HepG2 (cell line): ENCODE data around the gene FOXE3. TPM values are rescaled to one million over a fixed set of nuclear protein-coding genes. Genes with fewer than 3 reads are reported as not detected.

Experiments
- ATAC-seq: fragments of 200-7000 bp; cut with Tn5 transposase; 3 replicates; pipeline ENCODE4 v1.9.1; 2020; ENCODE audit warnings: mild to moderate bottlenecking, moderate library complexity
- BruUV-seq: library from RNA; stranded (reverse); fragments of 400-500 nt; replicated peaks from 2 replicates; lab custom pipeline; 2021; lab: Mats Ljungman, UMichigan
- CTCF ChIA-PET: fragments of 300-600 bp; formaldehyde crosslinking; extraction: SDS; loops from one replicate; lab custom pipeline; 2021; ENCODE audit warnings: low total read pairs, inconsistent platforms, low intra/inter-chr PET ratio; lab: Yijun Ruan, JAX
- POLR2A ChIA-PET: fragments of 350-600 bp; sonication (Branson Sonifier 250); formaldehyde crosslinking; loops from one replicate; lab custom pipeline; 2020; ENCODE audit warnings: antibody characterized with exemption, inconsistent platforms; lab: Yijun Ruan, JAX
- DNase-seq: peaks from one replicate; pipeline ENCODE4 v3.0.0-alpha.2; 2015; ENCODE audit warnings: low spot score
- FAIRE-seq: peaks from 3 replicates; lab custom pipeline; 2011; peaks lifted over from hg19 to GRCh38; lab: Jason Lieb, UNC
- H2AFZ ChIP-seq: one replicate; pipeline ENCODE4 v1.6.1; 2011; ENCODE audit warnings: low read length, inconsistent platforms
- H3K27ac ChIP-seq: fragments of 300-600 bp; 3 replicates; pipeline ENCODE4 v1.8.0; 2011; ENCODE audit warnings: mixed run types, mild to moderate bottlenecking, mixed read lengths, low read length, inconsistent platforms; ENCODE audit not compliant: insufficient read depth; ENCODE audit errors: extremely low read length
- H3K27me3 ChIP-seq, 2 experiments: fragments of 200-600 bp in 1 of 2; 2 replicates in 1 of 2; 3 replicates in 1 of 2; pipeline versions ENCODE4 v1.6.0 to v1.8.0; 2011; ENCODE audit warnings: low read length in 2 of 2, mild to moderate bottlenecking in 2 of 2, moderate library complexity in 2 of 2, inconsistent platforms in 1 of 2; ENCODE audit not compliant: insufficient read depth in 2 of 2, control insufficient read depth in 1 of 2
- H3K36me3 ChIP-seq, 2 experiments: fragments of 200-600 bp in 1 of 2; replicated peaks in 1 of 2; 2 replicates in 1 of 2; 3 replicates in 1 of 2; pipeline versions ENCODE4 v1.5.1 to v1.8.0; 2011; ENCODE audit warnings: low read length in 2 of 2, inconsistent platforms in 1 of 2; ENCODE audit not compliant: insufficient read depth in 2 of 2, control insufficient read depth in 1 of 2
- H3K4me1 ChIP-seq: 2 replicates; pipeline ENCODE4 v1.5.1; 2012; ENCODE audit warnings: low read length, inconsistent platforms; ENCODE audit not compliant: insufficient read depth
- H3K4me2 ChIP-seq: 2 replicates; pipeline ENCODE4 v1.6.0; 2011; ENCODE audit warnings: low read depth, low read length, inconsistent platforms
- H3K4me3 ChIP-seq, 3 experiments: fragments of 200-600 bp in 1 of 3; sonication (generic), shearing (Covaris generic) in 1 of 3; replicated peaks in 1 of 3; 2 replicates each; pipeline ENCODE4 v1.5.1; 2011 to 2016; ENCODE audit warnings: low read length in 3 of 3, inconsistent platforms in 2 of 3, low read depth in 2 of 3, mild to moderate bottlenecking in 2 of 3, control low read depth in 1 of 3, mixed read lengths in 1 of 3; ENCODE audit not compliant: insufficient read depth in 1 of 3
- H3K79me2 ChIP-seq: one replicate; pipeline ENCODE4 v1.6.1; 2011; ENCODE audit warnings: low read length, inconsistent platforms; ENCODE audit not compliant: insufficient read depth
- H3K9ac ChIP-seq: 2 replicates; pipeline ENCODE4 v1.6.0; 2011; ENCODE audit warnings: mild to moderate bottlenecking, low read depth, low read length, inconsistent platforms; ENCODE audit not compliant: insufficient read depth
- H3K9me3 ChIP-seq: 2 replicates; pipeline ENCODE4 v1.5.1; 2012; ENCODE audit warnings: mild to moderate bottlenecking, low read length
- H4K20me1 ChIP-seq: 2 replicates; pipeline ENCODE4 v1.6.0; 2011; ENCODE audit warnings: inconsistent platforms, mild to moderate bottlenecking, low read length, moderate library complexity; ENCODE audit not compliant: insufficient read depth
- HHEX ChIP-seq: IDR thresholded peaks from 2 replicates; pipeline ENCODE4 v1.6.1; 2016; ENCODE audit warnings: control low read depth
- SMYD3 ChIP-seq: sonication (generic); formaldehyde crosslinking; IDR thresholded peaks from 2 replicates; pipeline ENCODE4 v1.8.1; 2023; ENCODE audit warnings: mild to moderate bottlenecking, missing genetic modification reagents
- SRF ChIP-seq: IDR thresholded peaks from 2 replicates; pipeline ENCODE4 v1.6.1; 2011; ENCODE audit warnings: mild to moderate bottlenecking, low read depth, low read length, moderate library complexity
- SRSF1 ChIP-seq: fragments of 200-400 bp; formaldehyde crosslinking; optimal IDR thresholded peaks from 2 replicates; pipeline ENCODE3; 2017; ENCODE audit warnings: mild to moderate bottlenecking, low read depth, low read length, moderate library complexity
- THAP11 ChIP-seq: IDR thresholded peaks from 2 replicates; pipeline ENCODE4 v1.6.1; 2016; ENCODE audit warnings: missing biosample characterization, missing genetic modification reagents
- U2AF1 ChIP-seq: fragments of 200-400 bp; formaldehyde crosslinking; optimal IDR thresholded peaks from 2 replicates; pipeline ENCODE3; 2017; ENCODE audit warnings: mild to moderate bottlenecking, low read depth, low read length
- ZBTB20 ChIP-seq: sonication (generic); formaldehyde crosslinking; IDR thresholded peaks from 2 replicates; pipeline ENCODE4 v1.8.1; 2023; ENCODE audit warnings: missing genetic modification reagents, low read depth, mild to moderate bottlenecking, borderline replicate concordance
- ZNF121 ChIP-seq: sonication (generic); formaldehyde crosslinking; IDR thresholded peaks from 2 replicates; pipeline ENCODE4 v1.5.0; 2020; ENCODE audit warnings: mild to moderate bottlenecking, missing genetic modification reagents
- ZNF20 ChIP-seq: sonication (generic); formaldehyde crosslinking; IDR thresholded peaks from 2 replicates; pipeline ENCODE4 v1.4.0; 2020; ENCODE audit warnings: mild to moderate bottlenecking, moderate library complexity, missing genetic modification reagents
- ZNF282 ChIP-seq: fragments of 450-650 bp; IDR thresholded peaks from 2 replicates; pipeline ENCODE4 v1.6.1; 2018; ENCODE audit not compliant: partially characterized antibody
- ZNF333 ChIP-seq: sonication (generic); formaldehyde crosslinking; IDR thresholded peaks from 2 replicates; pipeline ENCODE4 v1.4.0; 2020; ENCODE audit warnings: mild to moderate bottlenecking, missing genetic modification reagents, borderline replicate concordance
- ZNF382 ChIP-seq: sonication (generic); formaldehyde crosslinking; IDR thresholded peaks from 2 replicates; pipeline ENCODE4 v1.5.0; 2020; ENCODE audit warnings: missing genetic modification reagents, mild to moderate bottlenecking, borderline replicate concordance
- ZNF468 ChIP-seq: sonication (generic); formaldehyde crosslinking; IDR thresholded peaks from 2 replicates; pipeline ENCODE4 v1.8.0; 2022; ENCODE audit warnings: mild to moderate bottlenecking, moderate library complexity, missing genetic modification reagents
- ZNF552 ChIP-seq: sonication (generic); formaldehyde crosslinking; IDR thresholded peaks from 2 replicates; pipeline ENCODE4 v1.9.0; 2022; ENCODE audit warnings: missing genetic modification reagents, mild to moderate bottlenecking, borderline replicate concordance
- ZNF570 ChIP-seq: sonication (generic); formaldehyde crosslinking; IDR thresholded peaks from 2 replicates; pipeline ENCODE4 v1.4.0; 2020; ENCODE audit warnings: mild to moderate bottlenecking, missing genetic modification reagents, borderline replicate concordance
- WGBS: methylation state at CpG from one replicate; pipeline ENCODE4 v1.1.6; 2017; ENCODE audit warnings: low lambda C conversion rate; 5-methylcytosine and 5-hydroxymethylcytosine counted together
- in situ Hi-C: cut with HindIII; loops from 2 replicates; pipeline ENCODE4 v1.10.0; 2017; ENCODE audit warnings: low pct_unique_long_range_greater_than_20kb; ENCODE audit not compliant: extremely low pct_ligation_motif_present
- intact Hi-C: fragments of 100-400 bp; cut with micrococcal nuclease; formaldehyde crosslinking; loops from one replicate; pipeline ENCODE4 v1.10.0; 2022; ENCODE audit not compliant: unreplicated experiment
- polyA plus RNA-seq, 8 experiments: library from polyadenylated mRNA; depleted of rRNA in 3 of 8; stranded (reverse) in 7 of 8; unstranded in 1 of 8; fragments of >200 nt; fragmentation: Illumina TruSeq in 4 of 8; extraction: Trizol in 4 of 8; gene quantifications; 2 replicates each; pipeline versions ENCODE4 v1.2.1 to v1.2.3, GENCODE V29; 2011 to 2016; ENCODE audit warnings: low read depth in 4 of 8, missing spikeins in 1 of 8, mixed read lengths in 1 of 8; ENCODE audit not compliant: insufficient read depth in 1 of 8
- total RNA-seq, 5 experiments: library from RNA; depleted of rRNA; stranded (reverse); fragments of >200 nt; fragmentation: Illumina TruSeq; extraction: Trizol; gene quantifications; 2 replicates each; pipeline ENCODE4 v1.2.3, GENCODE V29; 2016; ENCODE audit warnings: low read depth in 1 of 5
- TF ChIP-seq, protein P1 (sequence below): sonication (generic); formaldehyde crosslinking; IDR thresholded peaks from 2 replicates; pipeline ENCODE4 v1.5.0; 2020; ENCODE audit warnings: missing genetic modification reagents, mild to moderate bottlenecking, borderline replicate concordance
- TF ChIP-seq, protein P2 (sequence below): sonication (generic); formaldehyde crosslinking; IDR thresholded peaks from 2 replicates; pipeline ENCODE4 v1.5.0; 2020; ENCODE audit warnings: mild to moderate bottlenecking, missing genetic modification reagents, borderline replicate concordance

Gene FOXE3
- total and polyA plus RNA-seq, 2 of the 13 experiments (the other 11 are each of a cell fraction or from before 2014, with no cell fraction given): not detected

GRCh38 chr1:47403321-47403910 lies 12.7 kb upstream of the FOXE3 start:
- Histone ChIP-seq H3K4me1 (peaks cover 6% of the 10 kb centered on the region; the same call in 1 of the 2 replicates), H3K36me3 (no peaks in the 10 kb centered on the region), H3K27me3 (peaks cover 0 to 13% of the 10 kb centered on the region in 2 experiments; a peak in 2 of 5 replicates), H3K79me2 (no peaks in the 10 kb centered on the region), H2AFZ (no peak overlapping the region), H3K4me3 (no peak overlapping the region), H3K9ac (no peak overlapping the region), H3K9me3 (no peaks in the 10 kb centered on the region)
- ChIA-PET POLR2A (no interaction called here), CTCF (no interaction called here)
- 59% methylated on average over 4 of the region's 4 CpGs for WGBS
- FAIRE-seq: no peak
- no peak for DNase-seq
- TF ChIP-seq ZNF282: no peak
- no peak for TF ChIP-seq ZNF552 (CRISPR knock-in tag)
- TF ChIP-seq, protein P1, sequence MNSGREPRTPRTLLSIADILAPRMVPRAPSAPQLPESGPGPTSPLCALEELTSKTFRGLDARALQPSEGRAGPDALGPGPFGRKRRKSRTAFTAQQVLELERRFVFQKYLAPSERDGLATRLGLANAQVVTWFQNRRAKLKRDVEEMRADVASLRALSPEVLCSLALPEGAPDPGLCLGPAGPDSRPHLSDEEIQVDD (CRISPR knock-in tag): no peak
- TF ChIP-seq ZNF468 (CRISPR knock-in tag): no peak
- TF ChIP-seq SRSF1: no peak
- TF ChIP-seq ZNF382 (CRISPR knock-in tag): no peak
- no peak for TF ChIP-seq U2AF1
- no peak for TF ChIP-seq THAP11
- TF ChIP-seq, protein P2, sequence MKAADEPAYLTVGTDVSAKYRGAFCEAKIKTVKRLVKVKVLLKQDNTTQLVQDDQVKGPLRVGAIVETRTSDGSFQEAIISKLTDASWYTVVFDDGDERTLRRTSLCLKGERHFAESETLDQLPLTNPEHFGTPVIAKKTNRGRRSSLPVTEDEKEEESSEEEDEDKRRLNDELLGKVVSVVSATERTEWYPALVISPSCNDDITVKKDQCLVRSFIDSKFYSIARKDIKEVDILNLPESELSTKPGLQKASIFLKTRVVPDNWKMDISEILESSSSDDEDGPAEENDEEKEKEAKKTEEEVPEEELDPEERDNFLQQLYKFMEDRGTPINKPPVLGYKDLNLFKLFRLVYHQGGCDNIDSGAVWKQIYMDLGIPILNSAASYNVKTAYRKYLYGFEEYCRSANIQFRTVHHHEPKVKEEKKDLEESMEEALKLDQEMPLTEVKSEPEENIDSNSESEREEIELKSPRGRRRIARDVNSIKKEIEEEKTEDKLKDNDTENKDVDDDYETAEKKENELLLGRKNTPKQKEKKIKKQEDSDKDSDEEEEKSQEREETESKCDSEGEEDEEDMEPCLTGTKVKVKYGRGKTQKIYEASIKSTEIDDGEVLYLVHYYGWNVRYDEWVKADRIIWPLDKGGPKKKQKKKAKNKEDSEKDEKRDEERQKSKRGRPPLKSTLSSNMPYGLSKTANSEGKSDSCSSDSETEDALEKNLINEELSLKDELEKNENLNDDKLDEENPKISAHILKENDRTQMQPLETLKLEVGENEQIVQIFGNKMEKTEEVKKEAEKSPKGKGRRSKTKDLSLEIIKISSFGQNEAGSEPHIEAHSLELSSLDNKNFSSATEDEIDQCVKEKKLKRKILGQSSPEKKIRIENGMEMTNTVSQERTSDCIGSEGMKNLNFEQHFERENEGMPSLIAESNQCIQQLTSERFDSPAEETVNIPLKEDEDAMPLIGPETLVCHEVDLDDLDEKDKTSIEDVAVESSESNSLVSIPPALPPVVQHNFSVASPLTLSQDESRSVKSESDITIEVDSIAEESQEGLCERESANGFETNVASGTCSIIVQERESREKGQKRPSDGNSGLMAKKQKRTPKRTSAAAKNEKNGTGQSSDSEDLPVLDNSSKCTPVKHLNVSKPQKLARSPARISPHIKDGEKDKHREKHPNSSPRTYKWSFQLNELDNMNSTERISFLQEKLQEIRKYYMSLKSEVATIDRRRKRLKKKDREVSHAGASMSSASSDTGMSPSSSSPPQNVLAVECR (CRISPR knock-in tag): no peak
- TF ChIP-seq ZNF121 (CRISPR knock-in tag): no peak
- TF ChIP-seq SMYD3: no peak
- TF ChIP-seq SRF: no peak
- no peak for TF ChIP-seq ZNF570 (CRISPR knock-in tag)
- TF ChIP-seq ZNF20 (CRISPR knock-in tag): no peak
- TF ChIP-seq ZNF333: no peak
- TF ChIP-seq HHEX (CRISPR knock-in tag): no peak
- TF ChIP-seq ZBTB20: no peak
- TF ChIP-seq, all 625 proteins: peak for 0
- Histone ChIP-seq H3K4me2 (no peak overlapping the region), H3K27ac (no peak overlapping the region), H4K20me1 (no peaks in the 10 kb centered on the region)
- in situ Hi-C loops (no loop called here), intact Hi-C loops (no loop called here)
- no peak for ATAC-seq
- no TSS peak for BruUV-seq
